PC-9 (cell line): ENCODE measurements around the gene VEZT. TPM values are rescaled to one million over a fixed set of nuclear protein-coding genes. Genes with fewer than 3 reads are reported as not detected.

Experiments used
- BruUV-seq: library from RNA; stranded (reverse); fragments of 400-500 nt; replicated peaks from 2 replicates; lab custom pipeline; 2021; lab: Mats Ljungman, UMichigan
- CTCF ChIA-PET: fragments of 300-600 bp; sonication (Branson Sonifier 250); formaldehyde crosslinking; loops from one replicate; lab custom pipeline; 2022; ENCODE audit warnings: antibody characterized with exemption; lab: Charles Lee
- POLR2A ChIA-PET: fragments of 300-600 bp; sonication (Branson Sonifier 250); formaldehyde crosslinking; loops from one replicate; lab custom pipeline; 2022; ENCODE audit warnings: antibody characterized with exemption; ENCODE audit not compliant: unreplicated experiment; lab: Charles Lee
- DNase-seq, 2 experiments: peaks; one replicate each; pipeline versions ENCODE4 v3.0.0 to v3.0.0-alpha.2; 2015 to 2022; ENCODE audit warnings: mixed read lengths in 1 of 2
- H2AFZ ChIP-seq: fragments of 200-600 bp; sonication (generic); 2 replicates; pipeline ENCODE4 v1.8.1; 2017; ENCODE audit warnings: antibody characterized with exemption
- H3F3A ChIP-seq: fragments of 200-600 bp; sonication (generic); 2 replicates; pipeline ENCODE4 v1.8.1; 2017; ENCODE audit warnings: antibody characterized with exemption, mild to moderate bottlenecking, low read depth; ENCODE audit not compliant: insufficient read depth
- H3K27ac ChIP-seq: fragments of 200-600 bp; sonication (generic); 2 replicates; pipeline ENCODE4 v1.6.1; 2016; ENCODE audit warnings: mixed run types
- H3K27me3 ChIP-seq: fragments of 200-600 bp; sonication (generic); 2 replicates; pipeline ENCODE4 v1.6.1; 2016; ENCODE audit warnings: low read depth, mixed run types; ENCODE audit not compliant: insufficient read depth
- H3K36me3 ChIP-seq: fragments of 200-600 bp; sonication (generic); 2 replicates; pipeline ENCODE4 v1.6.1; 2016; ENCODE audit warnings: low read depth, mixed run types
- H3K4me1 ChIP-seq: fragments of 200-600 bp; sonication (generic); replicated peaks from 2 replicates; pipeline ENCODE4 v1.6.1; 2016; ENCODE audit warnings: mixed run types; ENCODE audit not compliant: insufficient read depth
- H3K4me2 ChIP-seq: fragments of 200-600 bp; sonication (generic); 2 replicates; pipeline ENCODE4 v1.6.1; 2017; ENCODE audit warnings: mixed run types
- H3K4me3 ChIP-seq: fragments of 200-600 bp; sonication (generic); 2 replicates; pipeline ENCODE4 v1.6.1; 2016; ENCODE audit warnings: mixed run types
- H3K79me2 ChIP-seq: fragments of 200-600 bp; sonication (generic); 2 replicates; pipeline ENCODE4 v1.6.1; 2017; ENCODE audit warnings: low read depth, mixed run types
- H3K9me2 ChIP-seq: fragments of 200-600 bp; sonication (generic); 2 replicates; pipeline ENCODE4 v1.8.1; 2017; ENCODE audit warnings: mild to moderate bottlenecking; ENCODE audit not compliant: insufficient read depth
- H3K9me3 ChIP-seq: fragments of 200-600 bp; sonication (generic); 2 replicates; pipeline ENCODE4 v1.8.1; 2016; ENCODE audit warnings: low read depth; ENCODE audit not compliant: insufficient read depth
- H4K20me1 ChIP-seq: fragments of 200-600 bp; sonication (generic); 2 replicates; pipeline ENCODE4 v1.8.1; 2017; ENCODE audit not compliant: insufficient read depth
- CTCF ChIP-seq: fragments of 200-600 bp; sonication (generic); conservative IDR thresholded peaks from 2 replicates; pipeline ENCODE4 v1.6.1; 2017; ENCODE audit warnings: mixed run types, antibody characterized with exemption, mild to moderate bottlenecking, moderate library complexity
- EZH2 ChIP-seq: fragments of 200-600 bp; sonication (generic); IDR thresholded peaks from 2 replicates; pipeline ENCODE4 v1.8.0; 2017; ENCODE audit warnings: antibody characterized with exemption, low read depth
- intact Hi-C: fragments of 100-400 bp; cut with micrococcal nuclease; formaldehyde crosslinking; loops from one replicate; pipeline ENCODE4 v1.10.0; 2022; ENCODE audit not compliant: unreplicated experiment
- total RNA-seq: library from RNA; stranded (reverse); gene quantifications from 2 replicates; pipeline ENCODE4 v1.2.3, GENCODE V29; 2021

VEZT gene
- total RNA-seq, 1 experiment from 2014 or later: 46.8 TPM

- Histone ChIP-seq H2AFZ (no peak overlapping the region), H3K27ac (no peak overlapping the region), H3K4me1 (no peaks in the 10 kb centered on the region), H3K9me2 (no peaks in the 10 kb centered on the region), H3K9me3 (no peaks in the 10 kb centered on the region), H4K20me1 (no peaks in the 10 kb centered on the region), H3F3A (no peaks in the 10 kb centered on the region), H3K79me2 (no peaks in the 10 kb centered on the region), H3K27me3 (no peaks in the 10 kb centered on the region), H3K4me2 (no peak overlapping the region), H3K36me3 (peaks cover 34% of the 10 kb centered on the region), H3K4me3 (no peak overlapping the region)
- intact Hi-C loops: no loop called here
- DNase-seq: no peak
- CTCF ChIA-PET: interaction anchor here (0.6 kb wide), 1 partner anchor 219 kb away, joined by 3 read pairs; no protein-coding TSS in a partner anchor
- POLR2A ChIA-PET: no interaction called here
- TF ChIP-seq CTCF (no peak), EZH2 (no peak)
- no TSS peak for BruUV-seq
Observed at GRCh38 chr12:95271465-95271864, 53.9 kb downstream of the VEZT start.

- H3K27ac ChIP-seq: no peak overlapping the region
- no peak overlapping the region for H3K4me2 ChIP-seq
- ChIA-PET POLR2A (no interaction called here), CTCF (no interaction called here)
- peaks cover 3% of the 10 kb centered on the region for H3F3A ChIP-seq
- no peak overlapping the region for H2AFZ ChIP-seq
- peaks cover 38% of the 10 kb centered on the region for H3K36me3 ChIP-seq
- no peak overlapping the region for H3K4me3 ChIP-seq
- no peaks in the 10 kb centered on the region for H3K79me2 ChIP-seq
- H3K4me1 ChIP-seq: no peaks in the 10 kb centered on the region
- H3K9me2 ChIP-seq: no peaks in the 10 kb centered on the region
- BruUV-seq: no TSS peak
- H4K20me1 ChIP-seq: no peaks in the 10 kb centered on the region
- TF ChIP-seq CTCF (no peak), EZH2 (no peak)
- no peaks in the 10 kb centered on the region for H3K9me3 ChIP-seq
- DNase-seq: no peak
- intact Hi-C loops: no loop called here
- H3K27me3 ChIP-seq: no peaks in the 10 kb centered on the region
Observed at GRCh38 chr12:95277139-95277538, 59.5 kb downstream of the VEZT start.

- Histone ChIP-seq H3K9me2 (no peaks in the 10 kb centered on the region), H3K4me1 (no peaks in the 10 kb centered on the region), H4K20me1 (no peaks in the 10 kb centered on the region), H3K4me2 (no peak overlapping the region), H3K4me3 (no peak overlapping the region), H3K36me3 (peaks cover 41% of the 10 kb centered on the region), H3F3A (peaks cover 6% of the 10 kb centered on the region), H2AFZ (no peak overlapping the region), H3K27me3 (no peaks in the 10 kb centered on the region), H3K79me2 (no peaks in the 10 kb centered on the region), H3K9me3 (no peaks in the 10 kb centered on the region), H3K27ac (no peak overlapping the region)
- CTCF ChIA-PET: no interaction called here
- TF ChIP-seq CTCF (no peak), EZH2 (no peak)
- BruUV-seq: no TSS peak
- POLR2A ChIA-PET: no interaction called here
- intact Hi-C loops: no loop called here
- no peak for DNase-seq
Observed at GRCh38 chr12:95279856-95280255, 62.2 kb downstream of the VEZT start.
